ENCODE data around the gene UBE2Q1. TPM values are rescaled to one million over a fixed set of nuclear protein-coding genes. Genes with fewer than 3 reads are reported as not detected.

The UBE2Q1 gene
- total RNA-seq, 1 experiment from 2014 or later = 62.7 TPM

GRCh38 chr1:154586231-154586630 is 27.8 kb upstream of the UBE2Q1 start:
- CTCF ChIA-PET = interaction anchor here (0.6 kb wide), 1 partner anchor 59 kb away, joined by 3 read pairs; no protein-coding TSS in a partner anchor
- H3K27ac Mint-ChIP-seq = no peak overlapping the region
- H3K36me3 Mint-ChIP-seq = peaks cover 92% of the 10 kb centered on the region
- H3K9me3 Mint-ChIP-seq = no peaks in the 10 kb centered on the region
- no peaks in the 10 kb centered on the region for H3K4me1 Mint-ChIP-seq
- DNase-seq (ENCODE audit: low spot score) (no peak), ATAC-seq (no peak; the same call in 1 of the 2 replicates)
- H3K27me3 Mint-ChIP-seq (ENCODE audit: low read depth) = no peaks in the 10 kb centered on the region
- TF ChIP-seq ETV6 (CRISPR knock-in tag; IDR thresholded peaks at IDR 0.05) (no peak), HMGA2 (CRISPR knock-in tag; IDR thresholded peaks at IDR 0.05) (no peak), MXD4 (CRISPR knock-in tag; IDR thresholded peaks at IDR 0.05; ENCODE audit: borderline replicate concordance) (no peak), TEAD1 (CRISPR knock-in tag; IDR thresholded peaks at IDR 0.05) (no peak)
- POLR2A ChIA-PET = no interaction called here
- no peak overlapping the region for H3K4me3 Mint-ChIP-seq

DNA sequence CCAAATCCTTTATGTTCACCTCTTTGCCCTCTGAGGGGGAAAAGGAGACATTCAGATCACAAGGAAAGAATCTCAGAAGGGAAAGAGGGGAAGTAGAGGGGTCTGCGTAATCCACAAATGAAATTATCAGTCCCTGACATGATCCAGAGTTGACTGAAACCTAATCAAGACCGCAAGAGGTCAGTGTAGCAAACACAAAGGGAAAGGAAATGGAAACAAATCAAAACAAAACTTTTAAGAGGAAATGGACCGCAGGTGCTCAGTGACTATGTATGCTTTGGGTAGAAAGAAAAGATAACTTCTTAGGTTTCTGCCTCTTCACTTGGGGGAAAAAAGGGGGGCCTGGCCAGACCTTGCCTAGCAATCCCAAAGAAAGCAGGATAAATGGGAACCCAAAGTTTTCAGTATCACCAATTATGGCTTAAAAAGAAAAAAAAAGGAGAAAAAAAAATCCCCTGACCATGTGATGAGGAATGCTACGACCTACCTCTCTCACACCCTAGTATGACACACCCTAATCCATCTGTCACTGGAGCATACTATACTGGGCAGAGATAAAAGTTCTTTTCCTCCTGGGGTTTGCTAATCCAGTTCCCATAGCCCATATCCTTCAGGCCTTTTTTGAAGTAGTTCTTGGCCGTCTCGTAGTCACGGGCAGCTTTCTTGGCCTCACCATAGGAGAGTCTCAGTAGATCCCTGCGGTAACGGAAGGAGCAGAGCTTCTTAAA is 26.0 kb upstream of the UBE2Q1 start:
- no peak overlapping the region for H3K4me3 Mint-ChIP-seq
- no peaks in the 10 kb centered on the region for H3K9me3 Mint-ChIP-seq
- no peak for DNase-seq (ENCODE audit: low spot score)
- H3K4me1 Mint-ChIP-seq = no peaks in the 10 kb centered on the region
- H3K36me3 Mint-ChIP-seq = peaks cover 86% of the 10 kb centered on the region
- ATAC-seq = no peak
- H3K27ac Mint-ChIP-seq = no peak overlapping the region
- CTCF ChIA-PET = interaction anchor here (0.5 kb wide), 1 partner anchor 389 kb away, joined by 3 read pairs; no protein-coding TSS in a partner anchor
- POLR2A ChIA-PET = interaction anchor here (0.6 kb wide), 1 partner anchor 30 kb away, joined by 4 read pairs; no protein-coding TSS in a partner anchor
- no peaks in the 10 kb centered on the region for H3K27me3 Mint-ChIP-seq (ENCODE audit: low read depth)
- TF ChIP-seq ZNF425 (CRISPR knock-in tag; conservative IDR thresholded peaks at IDR 0.05) = no peak
- TF ChIP-seq NFE2L1 (CRISPR knock-in tag; IDR thresholded peaks at IDR 0.05) = no peak
- no peak for TF ChIP-seq EMX1 (CRISPR knock-in tag; IDR thresholded peaks at IDR 0.05)
- TF ChIP-seq PRRX2 (CRISPR knock-in tag; IDR thresholded peaks at IDR 0.05) = no peak
- no peak for TF ChIP-seq MLX (CRISPR knock-in tag; IDR thresholded peaks at IDR 0.05)
- no peak for TF ChIP-seq ZNF512 (CRISPR knock-in tag; IDR thresholded peaks at IDR 0.05; ENCODE audit: borderline replicate concordance)
- TF ChIP-seq GABPB1 (CRISPR knock-in tag; IDR thresholded peaks at IDR 0.05) = no peak
- TF ChIP-seq, protein P1, sequence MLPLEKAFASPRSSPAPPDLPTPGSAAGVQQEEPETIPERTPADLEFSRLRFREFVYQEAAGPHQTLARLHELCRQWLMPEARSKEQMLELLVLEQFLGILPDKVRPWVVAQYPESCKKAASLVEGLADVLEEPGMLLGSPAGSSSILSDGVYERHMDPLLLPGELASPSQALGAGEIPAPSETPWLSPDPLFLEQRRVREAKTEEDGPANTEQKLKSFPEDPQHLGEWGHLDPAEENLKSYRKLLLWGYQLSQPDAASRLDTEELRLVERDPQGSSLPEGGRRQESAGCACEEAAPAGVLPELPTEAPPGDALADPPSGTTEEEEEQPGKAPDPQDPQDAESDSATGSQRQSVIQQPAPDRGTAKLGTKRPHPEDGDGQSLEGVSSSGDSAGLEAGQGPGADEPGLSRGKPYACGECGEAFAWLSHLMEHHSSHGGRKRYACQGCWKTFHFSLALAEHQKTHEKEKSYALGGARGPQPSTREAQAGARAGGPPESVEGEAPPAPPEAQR (CRISPR knock-in tag; IDR thresholded peaks at IDR 0.05) = no peak
- TF ChIP-seq, protein P2, sequence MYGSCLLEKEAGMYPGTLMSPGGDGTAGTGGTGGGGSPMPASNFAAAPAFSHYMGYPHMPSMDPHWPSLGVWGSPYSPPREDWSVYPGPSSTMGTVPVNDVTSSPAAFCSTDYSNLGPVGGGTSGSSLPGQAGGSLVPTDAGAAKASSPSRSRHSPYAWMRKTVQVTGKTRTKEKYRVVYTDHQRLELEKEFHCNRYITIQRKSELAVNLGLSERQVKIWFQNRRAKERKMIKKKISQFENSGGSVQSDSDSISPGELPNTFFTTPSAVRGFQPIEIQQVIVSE (CRISPR knock-in tag; IDR thresholded peaks at IDR 0.05; ENCODE audit: borderline replicate concordance) = no peak
- TF ChIP-seq, protein P3, sequence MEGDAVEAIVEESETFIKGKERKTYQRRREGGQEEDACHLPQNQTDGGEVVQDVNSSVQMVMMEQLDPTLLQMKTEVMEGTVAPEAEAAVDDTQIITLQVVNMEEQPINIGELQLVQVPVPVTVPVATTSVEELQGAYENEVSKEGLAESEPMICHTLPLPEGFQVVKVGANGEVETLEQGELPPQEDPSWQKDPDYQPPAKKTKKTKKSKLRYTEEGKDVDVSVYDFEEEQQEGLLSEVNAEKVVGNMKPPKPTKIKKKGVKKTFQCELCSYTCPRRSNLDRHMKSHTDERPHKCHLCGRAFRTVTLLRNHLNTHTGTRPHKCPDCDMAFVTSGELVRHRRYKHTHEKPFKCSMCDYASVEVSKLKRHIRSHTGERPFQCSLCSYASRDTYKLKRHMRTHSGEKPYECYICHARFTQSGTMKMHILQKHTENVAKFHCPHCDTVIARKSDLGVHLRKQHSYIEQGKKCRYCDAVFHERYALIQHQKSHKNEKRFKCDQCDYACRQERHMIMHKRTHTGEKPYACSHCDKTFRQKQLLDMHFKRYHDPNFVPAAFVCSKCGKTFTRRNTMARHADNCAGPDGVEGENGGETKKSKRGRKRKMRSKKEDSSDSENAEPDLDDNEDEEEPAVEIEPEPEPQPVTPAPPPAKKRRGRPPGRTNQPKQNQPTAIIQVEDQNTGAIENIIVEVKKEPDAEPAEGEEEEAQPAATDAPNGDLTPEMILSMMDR (IDR thresholded peaks at IDR 0.05) = no peak
- no peak for TF ChIP-seq NR3C1 (CRISPR knock-in tag; conservative IDR thresholded peaks at IDR 0.05; ENCODE audit: low read depth)
- TF ChIP-seq ETV6 (CRISPR knock-in tag; IDR thresholded peaks at IDR 0.05) = no peak
- TF ChIP-seq, protein P4, sequence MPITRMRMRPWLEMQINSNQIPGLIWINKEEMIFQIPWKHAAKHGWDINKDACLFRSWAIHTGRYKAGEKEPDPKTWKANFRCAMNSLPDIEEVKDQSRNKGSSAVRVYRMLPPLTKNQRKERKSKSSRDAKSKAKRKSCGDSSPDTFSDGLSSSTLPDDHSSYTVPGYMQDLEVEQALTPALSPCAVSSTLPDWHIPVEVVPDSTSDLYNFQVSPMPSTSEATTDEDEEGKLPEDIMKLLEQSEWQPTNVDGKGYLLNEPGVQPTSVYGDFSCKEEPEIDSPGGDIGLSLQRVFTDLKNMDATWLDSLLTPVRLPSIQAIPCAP (CRISPR knock-in tag; IDR thresholded peaks at IDR 0.05) = no peak
- TF ChIP-seq SMAD3 (CRISPR knock-in tag; IDR thresholded peaks at IDR 0.05; ENCODE audit: borderline replicate concordance) = no peak
- TF ChIP-seq ZNF317 (CRISPR knock-in tag; IDR thresholded peaks at IDR 0.05; ENCODE audit: borderline replicate concordance, low read depth) = no peak
- TF ChIP-seq ZNF121 (CRISPR knock-in tag; IDR thresholded peaks at IDR 0.05) = no peak
- TF ChIP-seq, protein P5, sequence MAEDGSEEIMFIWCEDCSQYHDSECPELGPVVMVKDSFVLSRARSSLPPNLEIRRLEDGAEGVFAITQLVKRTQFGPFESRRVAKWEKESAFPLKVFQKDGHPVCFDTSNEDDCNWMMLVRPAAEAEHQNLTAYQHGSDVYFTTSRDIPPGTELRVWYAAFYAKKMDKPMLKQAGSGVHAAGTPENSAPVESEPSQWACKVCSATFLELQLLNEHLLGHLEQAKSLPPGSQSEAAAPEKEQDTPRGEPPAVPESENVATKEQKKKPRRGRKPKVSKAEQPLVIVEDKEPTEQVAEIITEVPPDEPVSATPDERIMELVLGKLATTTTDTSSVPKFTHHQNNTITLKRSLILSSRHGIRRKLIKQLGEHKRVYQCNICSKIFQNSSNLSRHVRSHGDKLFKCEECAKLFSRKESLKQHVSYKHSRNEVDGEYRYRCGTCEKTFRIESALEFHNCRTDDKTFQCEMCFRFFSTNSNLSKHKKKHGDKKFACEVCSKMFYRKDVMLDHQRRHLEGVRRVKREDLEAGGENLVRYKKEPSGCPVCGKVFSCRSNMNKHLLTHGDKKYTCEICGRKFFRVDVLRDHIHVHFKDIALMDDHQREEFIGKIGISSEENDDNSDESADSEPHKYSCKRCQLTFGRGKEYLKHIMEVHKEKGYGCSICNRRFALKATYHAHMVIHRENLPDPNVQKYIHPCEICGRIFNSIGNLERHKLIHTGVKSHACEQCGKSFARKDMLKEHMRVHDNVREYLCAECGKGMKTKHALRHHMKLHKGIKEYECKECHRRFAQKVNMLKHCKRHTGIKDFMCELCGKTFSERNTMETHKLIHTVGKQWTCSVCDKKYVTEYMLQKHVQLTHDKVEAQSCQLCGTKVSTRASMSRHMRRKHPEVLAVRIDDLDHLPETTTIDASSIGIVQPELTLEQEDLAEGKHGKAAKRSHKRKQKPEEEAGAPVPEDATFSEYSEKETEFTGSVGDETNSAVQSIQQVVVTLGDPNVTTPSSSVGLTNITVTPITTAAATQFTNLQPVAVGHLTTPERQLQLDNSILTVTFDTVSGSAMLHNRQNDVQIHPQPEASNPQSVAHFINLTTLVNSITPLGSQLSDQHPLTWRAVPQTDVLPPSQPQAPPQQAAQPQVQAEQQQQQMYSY (CRISPR knock-in tag; IDR thresholded peaks at IDR 0.05) = no peak
- no peak for TF ChIP-seq ZNF138 (CRISPR knock-in tag; conservative IDR thresholded peaks at IDR 0.05)

Measured in WTC11 (cell line).